Stimulated activated CD4-positive, alpha-beta T cell treated with anti-CD3 and anti-CD28 coated beads, Interleukin-1b, Interleukin-23, amount 100 ng/mL, for 4 hours (primary cell): Measurements from ENCODE around the gene JARID2.

Experiments
- DNase-seq, 2 donors: peaks; one replicate each; pipeline ENCODE4 v3.0.0-alpha.2; 2020; ENCODE audit warnings: low read depth in 2 of 2

Gene JARID2

GRCh38 chr6:15569035-15569995 lies 323.4 kb downstream of the JARID2 start:
- no peak for DNase-seq

GRCh38 chr6:15570171-15570570 lies 324.3 kb downstream of the JARID2 start:
- DNase-seq: no peak
